HG02610 (cell line): ENCODE results near the gene CLDN25.

Experiments used
- ATAC-seq: cut with Tn5 transposase; IDR thresholded peaks from one replicate; pipeline ENCODE4 v1.9.1; 2021; ENCODE audit warnings: mild to moderate bottlenecking, moderate library complexity; ENCODE audit not compliant: unreplicated experiment

The CLDN25 gene

GRCh38 chr11:113806406-113806805 is 26.8 kb downstream of the CLDN25 start:
- no peak for ATAC-seq

- no peak for ATAC-seq
These were observed 29.3 kb downstream of the CLDN25 start for GRCh38 chr11:113808931-113809330.

GRCh38 chr11:113814181-113814580 is 34.6 kb downstream of the CLDN25 start:
- ATAC-seq, result no peak

GRCh38 chr11:113817162-113817561 is 37.6 kb downstream of the CLDN25 start:
- no peak for ATAC-seq

- ATAC-seq, result no peak
These were observed 38.0 kb downstream of the CLDN25 start for GRCh38 chr11:113817626-113818025.

- ATAC-seq, result no peak
These were observed 38.8 kb downstream of the CLDN25 start for GRCh38 chr11:113818426-113818825.

- no peak for ATAC-seq
These were observed 47.9 kb downstream of the CLDN25 start for GRCh38 chr11:113827477-113827876.

GRCh38 chr11:113828191-113828590 is 48.6 kb downstream of the CLDN25 start:
- ATAC-seq, result no peak

- ATAC-seq, result no peak
These were observed 50.2 kb downstream of the CLDN25 start for GRCh38 chr11:113829751-113830150.
